GM12873 (cell line): ENCODE results near the gene ZBTB45.

Source experiments
- CTCF ChIP-seq: IDR thresholded peaks from 2 replicates; pipeline ENCODE4 v1.5.1; 2012; ENCODE audit warnings: low read depth, mild to moderate bottlenecking, moderate library complexity, low read length, control low read depth; ENCODE audit not compliant: insufficient read depth; ENCODE audit errors: missing control alignments

Gene ZBTB45

GRCh38 chr19:58557221-58558065 is 37.8 kb upstream of the ZBTB45 start:
- TF ChIP-seq CTCF: no peak

GRCh38 chr19:58556622-58557220 is 37.1 kb upstream of the ZBTB45 start:
- TF ChIP-seq CTCF: no peak

GRCh38 chr19:58555920-58556621 is 36.5 kb upstream of the ZBTB45 start:
- TF ChIP-seq CTCF: no peak

- no peak for TF ChIP-seq CTCF
These were observed 35.8 kb upstream of the ZBTB45 start for GRCh38 chr19:58555369-58555885.

- no peak for TF ChIP-seq CTCF
These were observed 35.1 kb upstream of the ZBTB45 start, which contains the start of gene CHMP2A for GRCh38 chr19:58554494-58555368. CHMP2A (minus strand) TSS chr19:58555105; CDS start chr19:58554212, 893 bp downstream.

- TF ChIP-seq CTCF: no peak
These were observed 34.3 kb upstream of the ZBTB45 start for GRCh38 chr19:58553799-58554493.
